Measurements from ENCODE around the gene ARR3.
"Not testable (repeated sequence)": the region's sequence is repeated elsewhere in the genome, so short reads cannot be mapped to it uniquely, and the experiment has no call there.

Gene ARR3

GRCh38 chrX:70280573-70280972 is 12.4 kb downstream of the ARR3 start:
- DNase-seq (ENCODE audit: low read depth, low spot score): no peak

GRCh38 chrX:70281951-70282350 is 13.8 kb downstream of the ARR3 start, which contains the start of gene RAB41:
Gene RAB41, plus strand, starts transcription at chrX:70282172. Its CDS starts 46 bp downstream, at chrX:70282218.
- DNase-seq (ENCODE audit: low read depth, low spot score): no peak

GRCh38 chrX:70289168-70289792 is 21.1 kb downstream of the ARR3 start:
- no peak for DNase-seq (ENCODE audit: low read depth, low spot score)

- DNase-seq (ENCODE audit: low read depth, low spot score): peak; percentile 56
Observed at GRCh38 chrX:70289793-70290770, 21.9 kb downstream of the ARR3 start, which contains the start of the genes KIF4A and PDZD11. Gene KIF4A, plus strand, starts transcription at chrX:70290104. Its CDS starts 355 bp downstream, at chrX:70290459. Gene PDZD11, minus strand, starts transcription at chrX:70289927. Its CDS starts 586 bp downstream, at chrX:70289341.

GRCh38 chrX:70292788-70293187 is 24.7 kb downstream of the ARR3 start:
- no peak for DNase-seq (ENCODE audit: low read depth, low spot score)

- no peak for DNase-seq (ENCODE audit: low read depth, low spot score)
Observed at GRCh38 chrX:70293621-70294020, 25.5 kb downstream of the ARR3 start.

DNA sequence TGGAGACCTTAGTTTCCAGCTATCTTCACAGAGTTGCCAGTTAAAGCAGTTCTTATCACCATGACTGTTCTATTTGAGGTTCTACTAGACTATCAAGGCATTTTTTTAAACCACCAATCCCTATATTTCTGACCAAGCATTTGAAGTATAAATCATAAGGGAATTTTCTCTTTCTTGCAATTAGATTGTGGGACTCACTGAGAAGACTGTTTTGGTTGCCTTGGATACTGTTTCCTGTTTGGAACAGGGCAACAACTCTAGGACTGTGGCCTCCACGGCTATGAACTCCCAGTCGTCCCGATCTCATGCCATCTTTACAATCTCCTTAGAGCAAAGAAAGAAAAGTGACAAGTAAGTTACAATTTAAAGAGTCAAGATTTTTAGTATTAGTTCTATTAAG is 33.6 kb downstream of the ARR3 start:
- no peak for DNase-seq (ENCODE audit: low read depth, low spot score)

GRCh38 chrX:70313503-70313902 is 45.4 kb downstream of the ARR3 start:
- no peak for DNase-seq (ENCODE audit: low read depth, low spot score)

DNA sequence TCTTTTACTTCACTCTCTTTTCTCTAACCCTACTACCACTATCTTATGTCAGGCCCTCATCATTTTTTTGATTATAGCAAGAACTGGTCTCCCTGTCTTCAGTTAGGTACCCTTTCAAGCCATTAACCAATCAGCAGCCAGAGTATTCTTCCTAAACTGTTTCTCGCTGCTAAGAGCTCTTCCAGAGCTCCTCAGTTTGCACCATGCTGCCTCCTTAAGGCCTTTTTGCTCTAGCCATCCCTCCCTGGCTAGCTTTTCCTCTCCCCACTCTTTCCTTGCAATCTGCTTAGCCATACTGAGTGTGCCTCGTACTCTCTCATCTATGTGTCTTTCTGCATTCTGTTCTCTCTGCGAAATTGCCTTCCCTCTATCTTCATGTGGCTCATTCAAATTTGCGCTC is 54.6 kb downstream of the ARR3 start:
- DNase-seq (ENCODE audit: low read depth, low spot score): no peak

DNA sequence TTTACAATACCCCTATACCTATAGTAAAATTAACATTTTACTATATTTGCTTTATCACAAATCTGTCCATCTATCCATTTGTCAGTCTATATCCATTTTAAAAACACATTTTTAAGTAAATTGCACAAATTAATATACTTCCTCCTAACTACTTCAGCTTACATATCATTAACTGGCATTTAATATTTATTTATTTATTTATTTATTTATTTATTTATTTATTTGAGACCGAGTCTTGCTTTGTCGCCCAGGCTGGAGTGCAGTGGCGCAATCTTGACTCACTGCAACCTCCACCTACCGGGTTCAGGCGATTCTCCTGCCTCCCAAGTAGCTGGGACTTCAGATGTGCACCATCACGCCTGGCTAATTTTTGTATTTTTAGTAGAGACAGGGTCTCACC is 55.5 kb downstream of the ARR3 start:
- DNase-seq (ENCODE audit: low read depth, low spot score): not testable (repeated sequence)

DNA sequence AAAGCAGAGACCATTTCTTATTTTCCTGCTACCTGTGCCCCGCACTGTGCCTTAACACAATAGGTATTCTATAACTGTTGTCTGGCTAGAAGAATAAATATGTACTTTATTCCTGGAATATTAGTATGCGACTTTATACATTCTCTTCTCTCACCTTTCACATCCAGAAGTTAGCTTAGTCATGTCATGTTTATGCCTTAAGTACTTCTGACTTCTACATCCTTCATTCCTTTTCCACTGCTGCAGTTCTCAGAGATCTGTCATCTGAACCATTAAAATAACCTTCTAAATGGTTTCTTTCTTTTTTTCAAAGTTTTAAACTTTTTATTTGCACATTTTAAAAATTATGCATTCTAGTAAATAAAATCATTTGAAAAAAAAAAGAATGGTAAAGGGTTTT is 56.2 kb downstream of the ARR3 start:
- no peak for DNase-seq (ENCODE audit: low read depth, low spot score)

- no peak for DNase-seq (ENCODE audit: low read depth, low spot score)
Observed at GRCh38 chrX:70331161-70331560, 63.0 kb downstream of the ARR3 start.

Data from activated CD4-positive, CD25-positive, alpha-beta regulatory T cell treated with anti-CD3 and anti-CD28 coated beads, Interleukin-2, amount 50 U/mL, for 16 hours (primary cell).